Muscle layer of colon (tissue), 2 donors: ENCODE results near the gene CBLB.

Source experiments
- H3K27ac ChIP-seq: one replicate; pipeline ENCODE4 v1.7.0; 2013; ENCODE audit warnings: low read depth, mild to moderate bottlenecking, low read length, moderate library complexity
- H3K27me3 ChIP-seq, 2 donors: one replicate each; pipeline ENCODE4 v1.7.0; 2013; ENCODE audit warnings: low read length in 2 of 2, mild to moderate bottlenecking in 2 of 2; ENCODE audit not compliant: insufficient read depth in 2 of 2, control insufficient read depth in 1 of 2
- H3K36me3 ChIP-seq: one replicate; pipeline ENCODE4 v1.7.0; 2013; ENCODE audit warnings: mild to moderate bottlenecking, low read length; ENCODE audit not compliant: insufficient read depth
- H3K4me1 ChIP-seq: one replicate; pipeline ENCODE4 v1.7.0; 2013; ENCODE audit warnings: mild to moderate bottlenecking, low read length; ENCODE audit not compliant: insufficient read depth
- H3K4me3 ChIP-seq, 2 donors: one replicate each; pipeline ENCODE4 v1.7.0; 2013; ENCODE audit warnings: low read length in 2 of 2, low read depth in 1 of 2, mild to moderate bottlenecking in 1 of 2, moderate library complexity in 1 of 2
- H3K9ac ChIP-seq: one replicate; pipeline ENCODE4 v1.7.0; 2013; ENCODE audit warnings: low read length
- H3K9me3 ChIP-seq: one replicate; pipeline ENCODE4 v1.7.0; 2013; ENCODE audit warnings: mild to moderate bottlenecking, low read length
- donor health status: abdominal sarcoma.
- donor health status: Adenocarcinoma of cecum.

CBLB gene

GRCh38 chr3:105857601-105858000 is 11.2 kb downstream of the CBLB start:
- H3K4me3 ChIP-seq = no peak overlapping the region
- H3K9ac ChIP-seq = no peak overlapping the region
- H3K4me1 ChIP-seq = no peaks in the 10 kb centered on the region
- H3K27ac ChIP-seq = no peak overlapping the region
- no peaks in the 10 kb centered on the region for H3K36me3 ChIP-seq
- H3K27me3 ChIP-seq = no peaks in the 10 kb centered on the region
- H3K9me3 ChIP-seq = no peaks in the 10 kb centered on the region

GRCh38 chr3:105856605-105857004 is 12.2 kb downstream of the CBLB start:
- H3K4me1 ChIP-seq = no peaks in the 10 kb centered on the region
- no peak overlapping the region for H3K9ac ChIP-seq
- no peak overlapping the region for H3K4me3 ChIP-seq
- peaks cover under 1% of the 10 kb centered on the region for H3K36me3 ChIP-seq
- H3K27me3 ChIP-seq = no peaks in the 10 kb centered on the region
- H3K9me3 ChIP-seq = no peaks in the 10 kb centered on the region
- H3K27ac ChIP-seq = no peak overlapping the region

GRCh38 chr3:105853801-105854432 is 14.9 kb downstream of the CBLB start:
- H3K27me3 ChIP-seq = no peaks in the 10 kb centered on the region
- H3K27ac ChIP-seq = no peak overlapping the region
- no peak overlapping the region for H3K4me3 ChIP-seq
- H3K9me3 ChIP-seq = no peaks in the 10 kb centered on the region
- no peak overlapping the region for H3K9ac ChIP-seq
- no peaks in the 10 kb centered on the region for H3K4me1 ChIP-seq
- peaks cover 4% of the 10 kb centered on the region for H3K36me3 ChIP-seq

GRCh38 chr3:105851582-105851981 is 17.2 kb downstream of the CBLB start:
- no peak overlapping the region for H3K4me3 ChIP-seq
- H3K9me3 ChIP-seq = no peaks in the 10 kb centered on the region
- no peak overlapping the region for H3K9ac ChIP-seq
- H3K36me3 ChIP-seq = peaks cover 4% of the 10 kb centered on the region
- H3K27ac ChIP-seq = no peak overlapping the region
- H3K27me3 ChIP-seq = no peaks in the 10 kb centered on the region
- peaks cover 11% of the 10 kb centered on the region for H3K4me1 ChIP-seq

- Histone ChIP-seq H3K9me3 (no peaks in the 10 kb centered on the region), H3K27me3 (no peaks in the 10 kb centered on the region), H3K36me3 (peaks cover 4% of the 10 kb centered on the region), H3K9ac (no peak overlapping the region), H3K4me3 (no peak overlapping the region), H3K27ac (no peak overlapping the region), H3K4me1 (peaks cover 11% of the 10 kb centered on the region)
Observed at GRCh38 chr3:105851176-105851575, 17.6 kb downstream of the CBLB start.

GRCh38 chr3:105850593-105850992 is 18.2 kb downstream of the CBLB start:
- H3K4me3 ChIP-seq = no peak overlapping the region
- no peak overlapping the region for H3K27ac ChIP-seq
- H3K36me3 ChIP-seq = peaks cover 4% of the 10 kb centered on the region
- H3K4me1 ChIP-seq = peaks cover 12% of the 10 kb centered on the region
- H3K9me3 ChIP-seq = no peaks in the 10 kb centered on the region
- H3K27me3 ChIP-seq = no peaks in the 10 kb centered on the region
- H3K9ac ChIP-seq = no peak overlapping the region

GRCh38 chr3:105848821-105849220 is 20.0 kb downstream of the CBLB start:
- Histone ChIP-seq H3K9ac (no peak overlapping the region), H3K36me3 (peaks cover 4% of the 10 kb centered on the region), H3K27ac (no peak overlapping the region), H3K27me3 (no peaks in the 10 kb centered on the region), H3K4me1 (peaks cover 22% of the 10 kb centered on the region), H3K9me3 (no peaks in the 10 kb centered on the region), H3K4me3 (no peak overlapping the region)

- Histone ChIP-seq H3K4me1 (peaks cover 24% of the 10 kb centered on the region), H3K27ac (no peak overlapping the region), H3K9ac (no peak overlapping the region), H3K36me3 (peaks cover 4% of the 10 kb centered on the region), H3K27me3 (no peaks in the 10 kb centered on the region), H3K4me3 (no peak overlapping the region), H3K9me3 (no peaks in the 10 kb centered on the region)
Observed at GRCh38 chr3:105847865-105848264, 20.9 kb downstream of the CBLB start.

GRCh38 chr3:105847452-105847851 is 21.4 kb downstream of the CBLB start:
- Histone ChIP-seq H3K36me3 (peaks cover 4% of the 10 kb centered on the region), H3K4me3 (no peak overlapping the region), H3K9ac (no peak overlapping the region), H3K4me1 (peaks cover 24% of the 10 kb centered on the region), H3K9me3 (no peaks in the 10 kb centered on the region), H3K27ac (no peak overlapping the region), H3K27me3 (no peaks in the 10 kb centered on the region)

GRCh38 chr3:105846809-105847208 is 22.0 kb downstream of the CBLB start:
- H3K4me1 ChIP-seq = peaks cover 24% of the 10 kb centered on the region
- H3K36me3 ChIP-seq = peaks cover 4% of the 10 kb centered on the region
- no peak overlapping the region for H3K27ac ChIP-seq
- no peaks in the 10 kb centered on the region for H3K9me3 ChIP-seq
- H3K4me3 ChIP-seq = no peak overlapping the region
- H3K27me3 ChIP-seq = no peaks in the 10 kb centered on the region
- no peak overlapping the region for H3K9ac ChIP-seq

GRCh38 chr3:105845488-105845887 is 23.3 kb downstream of the CBLB start:
- H3K27ac ChIP-seq = no peak overlapping the region
- no peaks in the 10 kb centered on the region for H3K9me3 ChIP-seq
- H3K27me3 ChIP-seq = no peaks in the 10 kb centered on the region
- peaks cover 24% of the 10 kb centered on the region for H3K4me1 ChIP-seq
- no peak overlapping the region for H3K4me3 ChIP-seq
- H3K9ac ChIP-seq = no peak overlapping the region
- no peaks in the 10 kb centered on the region for H3K36me3 ChIP-seq

- H3K27me3 ChIP-seq = no peaks in the 10 kb centered on the region
Observed at GRCh38 chr3:105844704-105845103, 24.1 kb downstream of the CBLB start.

More at GRCh38 chr3:105844704-105845103, 24.1 kb downstream of the CBLB start:
- Histone ChIP-seq H3K9me3 (no peaks in the 10 kb centered on the region), H3K36me3 (no peaks in the 10 kb centered on the region), H3K4me3 (no peak overlapping the region), H3K9ac (no peak overlapping the region), H3K27ac (no peak overlapping the region), H3K4me1 (peaks cover 24% of the 10 kb centered on the region)
